Thymus (tissue), 11 donors: ENCODE results near the gene MAP3K5. TPM values are rescaled to one million over a fixed set of nuclear protein-coding genes. Genes with fewer than 3 reads are reported as not detected.

ENCODE experiments used
- DNase-seq, 9 donors: peaks; one replicate each; pipeline ENCODE4 v3.0.0-alpha.2; 2013; ENCODE audit warnings: low spot score in 9 of 9, low read depth in 6 of 9, missing footprints in 1 of 9
- H3K27ac ChIP-seq, 2 donors: one replicate each; pipeline ENCODE4 v1.5.1; 2013; ENCODE audit warnings: control low read depth in 1 of 2, low read depth in 1 of 2, low read length in 1 of 2, mild to moderate bottlenecking in 1 of 2, moderate library complexity in 1 of 2
- H3K27me3 ChIP-seq, 2 donors: one replicate each; pipeline ENCODE4 v1.5.1; 2013; ENCODE audit warnings: low read length in 1 of 2; ENCODE audit not compliant: control insufficient read depth in 2 of 2, insufficient read depth in 1 of 2
- H3K36me3 ChIP-seq, 2 donors: one replicate each; pipeline ENCODE4 v1.5.1; 2013; ENCODE audit warnings: low read length in 1 of 2, mild to moderate bottlenecking in 1 of 2, moderate library complexity in 1 of 2; ENCODE audit not compliant: control insufficient read depth in 2 of 2, insufficient read depth in 2 of 2
- H3K4me1 ChIP-seq, 2 donors: one replicate each; pipeline ENCODE4 v1.5.1; 2013; ENCODE audit warnings: low read length in 2 of 2; ENCODE audit not compliant: control insufficient read depth in 2 of 2, insufficient read depth in 2 of 2
- H3K4me3 ChIP-seq, 2 donors: one replicate each; pipeline ENCODE4 v1.5.1; 2013; ENCODE audit warnings: low read length in 2 of 2, control low read depth in 1 of 2, mild to moderate bottlenecking in 1 of 2
- H3K9me3 ChIP-seq, 2 donors: one replicate each; pipeline ENCODE4 v1.5.1; 2013; ENCODE audit warnings: low read length in 1 of 2, mild to moderate bottlenecking in 1 of 2; ENCODE audit not compliant: control insufficient read depth in 2 of 2, insufficient read depth in 1 of 2
- WGBS: extraction: QIAGEN DNeasy Blood & Tissue Kit; methylation state at CpG from one replicate; pipeline ENCODE4 v1.1.7; 2013; 5-methylcytosine and 5-hydroxymethylcytosine counted together
- polyA plus RNA-seq: library from polyadenylated mRNA; stranded (reverse); fragments of 200-250 nt; gene quantifications from one replicate; pipeline ENCODE4 v1.2.3, GENCODE V29; 2013
- total RNA-seq: library from RNA; stranded (reverse); fragments of 120-200 nt; gene quantifications from one replicate; pipeline ENCODE4 v1.2.4, GENCODE V29; 2013
- donor health status: healthy.

MAP3K5 gene
- total and polyA plus RNA-seq, 2 donors, result 7.3 to 23.0 TPM

GRCh38 chr6:136633355-136633754, 158.9 kb downstream of the MAP3K5 start:
- 97% methylated on average over 1 of the region's 1 CpG for WGBS
- peaks cover 0 to 6% of the 10 kb centered on the region in 2 donors for H3K36me3 ChIP-seq

GRCh38 chr6:136628996-136629395, 163.3 kb downstream of the MAP3K5 start:
- no peaks in the 10 kb centered on the region for H3K9me3 ChIP-seq
- H3K36me3 ChIP-seq, result peaks cover 0 to 3% of the 10 kb centered on the region in 2 donors
- no peak overlapping the region for H3K4me3 ChIP-seq
- WGBS, result 98% methylated on average over 5 of the region's 5 CpGs
- H3K4me1 ChIP-seq, result no peaks in the 10 kb centered on the region
- no peak for DNase-seq
- no peak overlapping the region for H3K27ac ChIP-seq
- no peaks in the 10 kb centered on the region for H3K27me3 ChIP-seq

More at GRCh38 chr6:136633355-136633754, 158.9 kb downstream of the MAP3K5 start:
- no peaks in the 10 kb centered on the region for H3K27me3 ChIP-seq
- DNase-seq, result no peak
- no peak overlapping the region for H3K27ac ChIP-seq
- no peaks in the 10 kb centered on the region for H3K9me3 ChIP-seq
- H3K4me3 ChIP-seq, result no peak overlapping the region
- no peaks in the 10 kb centered on the region for H3K4me1 ChIP-seq

- Histone ChIP-seq H3K36me3 (peaks cover 0 to 6% of the 10 kb centered on the region in 2 donors), H3K4me3 (no peak overlapping the region)
Observed at GRCh38 chr6:136627191-136627590, 165.1 kb downstream of the MAP3K5 start.

GRCh38 chr6:136625293-136625692, 167.0 kb downstream of the MAP3K5 start:
- DNase-seq, result no peak
- Histone ChIP-seq H3K27me3 (no peaks in the 10 kb centered on the region), H3K4me3 (no peak overlapping the region), H3K27ac (no peak overlapping the region), H3K4me1 (no peaks in the 10 kb centered on the region), H3K36me3 (peaks cover 0 to 5% of the 10 kb centered on the region in 2 donors), H3K9me3 (no peaks in the 10 kb centered on the region)
- 98% methylated on average over 1 of the region's 1 CpG for WGBS

More at GRCh38 chr6:136627191-136627590, 165.1 kb downstream of the MAP3K5 start:
- no peaks in the 10 kb centered on the region for H3K4me1 ChIP-seq
- H3K9me3 ChIP-seq, result no peaks in the 10 kb centered on the region
- DNase-seq, result no peak
- no peaks in the 10 kb centered on the region for H3K27me3 ChIP-seq
- 98% methylated on average over 5 of the region's 5 CpGs for WGBS
- H3K27ac ChIP-seq, result no peak overlapping the region

GRCh38 chr6:136624347-136624746, 167.9 kb downstream of the MAP3K5 start:
- no peak for DNase-seq
- Histone ChIP-seq H3K36me3 (peaks cover 0 to 5% of the 10 kb centered on the region in 2 donors), H3K27me3 (no peaks in the 10 kb centered on the region), H3K4me3 (no peak overlapping the region), H3K9me3 (no peaks in the 10 kb centered on the region), H3K4me1 (no peaks in the 10 kb centered on the region), H3K27ac (no peak overlapping the region)

- DNase-seq, result no peak
- H3K27ac ChIP-seq, result no peak overlapping the region
- H3K36me3 ChIP-seq, result peaks cover 0 to 5% of the 10 kb centered on the region in 2 donors
- no peaks in the 10 kb centered on the region for H3K27me3 ChIP-seq
- WGBS, result 97% methylated on average over 2 of the region's 2 CpGs
- no peak overlapping the region for H3K4me3 ChIP-seq
- H3K9me3 ChIP-seq, result no peaks in the 10 kb centered on the region
- no peaks in the 10 kb centered on the region for H3K4me1 ChIP-seq
Observed at GRCh38 chr6:136618086-136618485, 174.2 kb downstream of the MAP3K5 start.

GRCh38 chr6:136616527-136616926, 175.8 kb downstream of the MAP3K5 start:
- no peak for DNase-seq
- no peaks in the 10 kb centered on the region for H3K4me1 ChIP-seq
- WGBS, result 93% methylated on average over 3 of the region's 3 CpGs
- no peak overlapping the region for H3K4me3 ChIP-seq
- no peaks in the 10 kb centered on the region for H3K27me3 ChIP-seq
- no peaks in the 10 kb centered on the region for H3K36me3 ChIP-seq
- H3K27ac ChIP-seq, result no peak overlapping the region
- no peaks in the 10 kb centered on the region for H3K9me3 ChIP-seq

- Histone ChIP-seq H3K36me3 (no peaks in the 10 kb centered on the region), H3K4me3 (no peak overlapping the region), H3K27ac (no peak overlapping the region), H3K9me3 (no peaks in the 10 kb centered on the region), H3K4me1 (no peaks in the 10 kb centered on the region), H3K27me3 (no peaks in the 10 kb centered on the region)
- WGBS, result 94% methylated on average over 2 of the region's 2 CpGs
- DNase-seq, result no peak
Observed at GRCh38 chr6:136614994-136615393, 177.3 kb downstream of the MAP3K5 start.

- no peaks in the 10 kb centered on the region for H3K4me1 ChIP-seq
- no peak for DNase-seq
- no peak overlapping the region for H3K27ac ChIP-seq
- no peaks in the 10 kb centered on the region for H3K9me3 ChIP-seq
- no peaks in the 10 kb centered on the region for H3K27me3 ChIP-seq
- no peak overlapping the region for H3K4me3 ChIP-seq
- H3K36me3 ChIP-seq, result no peaks in the 10 kb centered on the region
- WGBS, result 96% methylated on average over 1 of the region's 1 CpG
Observed at GRCh38 chr6:136614350-136614749, 177.9 kb downstream of the MAP3K5 start.

- 98% methylated on average over 3 of the region's 3 CpGs for WGBS
- Histone ChIP-seq H3K4me3 (no peak overlapping the region), H3K27ac (no peak overlapping the region)
Observed at GRCh38 chr6:136613477-136613876, 178.8 kb downstream of the MAP3K5 start.

More at GRCh38 chr6:136613477-136613876, 178.8 kb downstream of the MAP3K5 start:
- Histone ChIP-seq H3K36me3 (no peaks in the 10 kb centered on the region), H3K4me1 (no peaks in the 10 kb centered on the region), H3K9me3 (no peaks in the 10 kb centered on the region), H3K27me3 (no peaks in the 10 kb centered on the region)
- DNase-seq, result no peak
